HG03045 (cell line): ENCODE data around the gene ABHD8.
A peak's percentile ranks its signal among the peaks of the same experiment; 100 is the strongest.

Source experiments
- ATAC-seq: cut with Tn5 transposase; IDR thresholded peaks from one replicate; pipeline ENCODE4 v1.9.1; 2021; ENCODE audit warnings: mild to moderate bottlenecking, moderate library complexity; ENCODE audit not compliant: unreplicated experiment

The ABHD8 gene

GRCh38 chr19:17323300-17323963, 20.2 kb upstream of the ABHD8 start:
- ATAC-seq, result no peak

- no peak for ATAC-seq
Observed at GRCh38 chr19:17322854-17323253, 19.6 kb upstream of the ABHD8 start.

GRCh38 chr19:17321655-17322489, 18.6 kb upstream of the ABHD8 start:
- ATAC-seq, result no peak

- ATAC-seq, result no peak
Observed at GRCh38 chr19:17320435-17320834, 17.2 kb upstream of the ABHD8 start.

- ATAC-seq, result no peak
Observed at GRCh38 chr19:17319473-17320238, 16.4 kb upstream of the ABHD8 start.

GRCh38 chr19:17318966-17319365, 15.7 kb upstream of the ABHD8 start:
- ATAC-seq, result no peak

- no peak for ATAC-seq
Observed at GRCh38 chr19:17314007-17314593, 10.9 kb upstream of the ABHD8 start.

- ATAC-seq, result no peak
Observed at GRCh38 chr19:17312189-17313113, 9.2 kb upstream of the ABHD8 start.

- no peak for ATAC-seq
Observed at GRCh38 chr19:17311455-17312188, 8.4 kb upstream of the ABHD8 start.

GRCh38 chr19:17309965-17310461, 6.8 kb upstream of the ABHD8 start:
- no peak for ATAC-seq

- peak; percentile 64 for ATAC-seq
Observed at GRCh38 chr19:17309198-17309964, 6.2 kb upstream of the ABHD8 start, which contains the start of gene DDA1. DDA1 (plus strand) TSS chr19:17309563; CDS start chr19:17309655, 92 bp downstream.

GRCh38 chr19:17307876-17308377, 4.7 kb upstream of the ABHD8 start:
- no peak for ATAC-seq

- ATAC-seq, result no peak
Observed at GRCh38 chr19:17306285-17306714, 3.1 kb upstream of the ABHD8 start.

GRCh38 chr19:17305517-17306284, 2.5 kb upstream of the ABHD8 start, which contains the start of gene MRPL34:
MRPL34 (plus strand) TSS chr19:17305872; CDS start chr19:17305893, 21 bp downstream.
- ATAC-seq, result peak; percentile 52

GRCh38 chr19:17305216-17305516, 1.9 kb upstream of the ABHD8 start:
- ATAC-seq, result no peak

- ATAC-seq, result no peak
Observed at GRCh38 chr19:17304386-17305215, 1.4 kb upstream of the ABHD8 start.

GRCh38 chr19:17303940-17304267, 679 bp upstream of the ABHD8 start:
- ATAC-seq, result no peak
